Stomach (tissue), 4 donors: ENCODE measurements around the gene SUPT3H.

Experiments used
- CTCF ChIP-seq, 7 experiments: fragments of 450-650 bp in 4 of 7; fragments of 200-600 bp in 3 of 7; sonication (generic) in 3 of 7; IDR thresholded peaks; one replicate each; pipeline ENCODE4 v1.5.1; 2016 to 2019; ENCODE audit warnings: antibody characterized with exemption in 7 of 7, control low read depth in 2 of 7, mild to moderate bottlenecking in 1 of 7
- EP300 ChIP-seq: sonication (generic); formaldehyde crosslinking; IDR thresholded peaks from one replicate; pipeline ENCODE4 v1.6.1; 2017; ENCODE audit warnings: antibody characterized with exemption
- POLR2A ChIP-seq, 4 donors: fragments of 450-650 bp; IDR thresholded peaks; one replicate each; pipeline ENCODE4 v1.6.1; 2016; ENCODE audit warnings: antibody characterized with exemption in 4 of 4, control low read depth in 2 of 4, mild to moderate bottlenecking in 1 of 4, moderate library complexity in 1 of 4
- POLR2AphosphoS5 ChIP-seq, 3 donors: sonication (generic); formaldehyde crosslinking; IDR thresholded peaks; one replicate each; pipeline ENCODE4 v1.6.1; 2016; ENCODE audit warnings: antibody characterized with exemption in 3 of 3

- TF ChIP-seq CTCF (IDR thresholded peaks at IDR 0.05), result no peak
- no peak for TF ChIP-seq POLR2A (IDR thresholded peaks at IDR 0.05)
- TF ChIP-seq EP300, result no peak
- no peak for TF ChIP-seq POLR2AphosphoS5 (IDR thresholded peaks at IDR 0.05)
Measured at GRCh38 chr6:45156075-45156474, 221.7 kb downstream of the SUPT3H start.
